DOHH2 (cell line): Measurements from ENCODE around the gene KCNIP4.

Experiments
- CTCF ChIP-seq: fragments of 200-600 bp; sonication (generic); IDR thresholded peaks from one replicate; pipeline ENCODE4 v1.5.1; 2014; ENCODE audit warnings: antibody characterized with exemption, mild to moderate bottlenecking, low read depth, low read length; ENCODE audit not compliant: poor library complexity, severe bottlenecking
- EZH2phosphoT487 ChIP-seq: fragments of 200-600 bp; sonication (generic); IDR thresholded peaks from 2 replicates; pipeline ENCODE4 v1.6.1; 2017; ENCODE audit warnings: borderline replicate concordance, mild to moderate bottlenecking, antibody characterized with exemption, low read length, moderate library complexity, mixed read lengths

GRCh38 chr4:21209860-21210259, 738.7 kb downstream of the KCNIP4 start:
- TF ChIP-seq CTCF: no peak
- TF ChIP-seq EZH2phosphoT487: no peak
